AG04449 (cell line): Measurements from ENCODE around the gene TIGD6.
A peak's percentile ranks its signal among the peaks of the same experiment; 100 is the strongest.

ENCODE experiments used
- CTCF ChIA-PET: fragments of 350-600 bp; formaldehyde crosslinking; extraction: SDS; loops from one replicate; lab custom pipeline; 2021; ENCODE audit warnings: antibody characterized with exemption; lab: Yijun Ruan, JAX
- POLR2A ChIA-PET: fragments of 400-600, 350-600 bp; formaldehyde crosslinking; extraction: SDS; loops from one replicate; lab custom pipeline; 2020; ENCODE audit warnings: antibody characterized with exemption, inconsistent platforms; lab: Yijun Ruan, JAX
- DNase-seq: peaks from one replicate; pipeline ENCODE4 v3.0.0-alpha.2; 2010; ENCODE audit warnings: low read depth, low spot score
- H3K4me3 ChIP-seq: 2 replicates; pipeline ENCODE4 v1.5.1; 2011; ENCODE audit warnings: low read depth, mild to moderate bottlenecking, control low read depth, low read length
- TF ChIP-seq, protein P1 (sequence below): IDR thresholded peaks from one replicate; pipeline ENCODE4 v1.5.1; 2011; ENCODE audit warnings: mild to moderate bottlenecking, moderate library complexity, low read length, control low read depth, inconsistent platforms; ENCODE audit not compliant: insufficient read depth; ENCODE audit errors: missing control alignments

Gene TIGD6

DNA sequence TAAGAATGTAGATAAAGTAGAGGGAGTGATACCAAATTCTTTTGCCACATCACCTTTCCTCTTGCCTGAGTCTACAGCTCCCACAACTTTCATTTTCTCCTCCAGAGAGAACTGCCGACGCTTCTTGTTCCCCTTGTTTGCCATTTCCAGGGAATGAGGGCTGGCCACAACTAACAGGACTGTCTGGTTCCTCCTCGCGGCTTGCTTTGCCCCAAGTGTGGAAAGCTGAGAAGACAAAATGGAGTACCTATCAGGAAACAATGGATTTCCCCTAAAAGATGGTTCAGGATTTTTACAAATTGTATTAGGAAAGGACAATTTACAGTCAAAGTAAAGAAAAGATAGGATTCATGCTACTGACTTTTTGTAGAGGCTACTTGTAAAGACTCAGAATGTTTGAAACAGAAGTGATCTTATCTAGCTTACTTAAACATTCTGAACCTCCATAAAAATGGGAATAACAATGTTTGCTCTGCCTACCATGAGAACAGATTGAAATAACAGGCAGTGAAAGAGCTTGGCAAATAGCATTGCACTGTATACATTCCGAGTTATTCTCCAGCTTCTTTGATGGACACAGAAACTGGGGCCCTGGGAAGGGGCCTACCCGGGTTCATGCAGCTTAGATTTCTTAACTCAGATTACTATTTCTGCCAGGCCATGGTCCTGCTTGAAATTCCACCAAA lies 4.1 kb downstream of the TIGD6 start:
- POLR2A ChIA-PET = no interaction called here
- TF ChIP-seq, protein P1, sequence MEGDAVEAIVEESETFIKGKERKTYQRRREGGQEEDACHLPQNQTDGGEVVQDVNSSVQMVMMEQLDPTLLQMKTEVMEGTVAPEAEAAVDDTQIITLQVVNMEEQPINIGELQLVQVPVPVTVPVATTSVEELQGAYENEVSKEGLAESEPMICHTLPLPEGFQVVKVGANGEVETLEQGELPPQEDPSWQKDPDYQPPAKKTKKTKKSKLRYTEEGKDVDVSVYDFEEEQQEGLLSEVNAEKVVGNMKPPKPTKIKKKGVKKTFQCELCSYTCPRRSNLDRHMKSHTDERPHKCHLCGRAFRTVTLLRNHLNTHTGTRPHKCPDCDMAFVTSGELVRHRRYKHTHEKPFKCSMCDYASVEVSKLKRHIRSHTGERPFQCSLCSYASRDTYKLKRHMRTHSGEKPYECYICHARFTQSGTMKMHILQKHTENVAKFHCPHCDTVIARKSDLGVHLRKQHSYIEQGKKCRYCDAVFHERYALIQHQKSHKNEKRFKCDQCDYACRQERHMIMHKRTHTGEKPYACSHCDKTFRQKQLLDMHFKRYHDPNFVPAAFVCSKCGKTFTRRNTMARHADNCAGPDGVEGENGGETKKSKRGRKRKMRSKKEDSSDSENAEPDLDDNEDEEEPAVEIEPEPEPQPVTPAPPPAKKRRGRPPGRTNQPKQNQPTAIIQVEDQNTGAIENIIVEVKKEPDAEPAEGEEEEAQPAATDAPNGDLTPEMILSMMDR = no peak
- CTCF ChIA-PET = interaction anchor here (0.8 to 2.2 kb wide), 7 partner anchors 142 to 363 kb away, joined by 3 to 22 read pairs (median 6); no protein-coding TSS in a partner anchor
- DNase-seq = no peak
- no peak overlapping the region for H3K4me3 ChIP-seq

DNA sequence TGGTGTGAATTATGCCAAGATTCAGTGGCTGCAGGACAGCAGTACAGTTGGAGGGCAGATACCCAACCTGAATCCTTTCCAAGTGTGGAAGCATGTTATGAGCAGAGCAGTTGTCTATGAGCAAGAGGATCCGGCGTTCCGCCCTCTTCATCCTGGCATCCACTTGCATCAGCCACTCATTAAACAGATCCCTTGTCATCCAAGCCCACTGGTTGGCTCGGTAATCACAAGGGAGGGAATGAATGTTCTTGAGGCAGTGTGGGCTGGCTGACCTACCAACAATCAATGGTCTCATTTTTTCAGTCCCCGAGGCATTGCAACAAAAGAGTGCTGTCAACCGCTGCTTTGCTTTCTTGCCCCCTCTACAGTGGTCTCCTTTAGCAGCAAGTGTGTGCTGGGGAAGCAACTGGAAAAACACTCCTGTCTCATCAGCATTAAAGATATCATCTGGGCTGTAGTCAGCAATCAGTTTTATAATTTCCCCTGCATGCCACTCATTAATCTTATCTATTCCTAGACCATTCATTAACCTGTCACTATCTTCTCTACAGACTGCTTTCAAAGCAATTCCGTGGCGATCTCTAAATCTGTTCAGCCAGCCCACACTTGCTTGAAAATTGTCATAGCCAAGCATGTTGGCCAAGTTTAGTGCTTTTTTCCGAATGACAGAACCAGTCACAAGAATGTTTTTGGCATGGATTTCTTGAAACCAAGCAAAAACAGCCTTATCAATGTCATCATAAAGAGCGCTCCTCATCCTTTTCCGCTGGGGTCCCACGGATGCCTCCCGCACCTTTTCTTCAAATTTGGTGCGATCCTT lies 4.9 kb downstream of the TIGD6 start:
- TF ChIP-seq, protein P1 = no peak
- ChIA-PET POLR2A (no interaction called here), CTCF (interaction anchor here (1.0 to 2.2 kb wide), 4 partner anchors 143 to 357 kb away, joined by 3 to 22 read pairs (median 6); no protein-coding TSS in a partner anchor)
- no peak overlapping the region for H3K4me3 ChIP-seq
- DNase-seq = no peak

DNA sequence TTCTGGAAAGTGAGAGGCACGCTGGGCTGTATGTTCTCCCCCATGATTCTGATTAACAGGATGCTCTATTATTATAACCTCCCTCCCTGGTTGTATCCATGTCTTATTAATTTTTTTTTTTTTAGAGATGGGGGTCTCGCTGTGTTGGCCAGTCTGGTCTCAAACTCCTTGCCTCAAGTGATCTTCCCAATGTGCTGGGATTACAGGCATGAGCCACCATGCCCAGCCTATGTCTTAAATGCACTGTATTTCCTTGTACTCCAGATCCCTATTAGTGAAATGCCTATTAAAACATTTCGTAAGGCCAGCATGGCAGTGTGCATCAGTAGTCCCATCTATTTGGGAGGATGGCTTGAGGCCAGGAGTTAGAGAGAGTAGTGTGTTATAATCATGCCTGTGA lies 7.0 kb downstream of the TIGD6 start:
- ChIA-PET POLR2A (no interaction called here), CTCF (interaction anchor here (0.7 to 5.3 kb wide), 11 partner anchors 11 to 224 kb away, joined by 3 to 610 read pairs (median 25); partner anchors contain the start of gene SLC26A2)
- H3K4me3 ChIP-seq = no peak overlapping the region
- no peak for DNase-seq
- TF ChIP-seq, protein P1 = no peak

DNA sequence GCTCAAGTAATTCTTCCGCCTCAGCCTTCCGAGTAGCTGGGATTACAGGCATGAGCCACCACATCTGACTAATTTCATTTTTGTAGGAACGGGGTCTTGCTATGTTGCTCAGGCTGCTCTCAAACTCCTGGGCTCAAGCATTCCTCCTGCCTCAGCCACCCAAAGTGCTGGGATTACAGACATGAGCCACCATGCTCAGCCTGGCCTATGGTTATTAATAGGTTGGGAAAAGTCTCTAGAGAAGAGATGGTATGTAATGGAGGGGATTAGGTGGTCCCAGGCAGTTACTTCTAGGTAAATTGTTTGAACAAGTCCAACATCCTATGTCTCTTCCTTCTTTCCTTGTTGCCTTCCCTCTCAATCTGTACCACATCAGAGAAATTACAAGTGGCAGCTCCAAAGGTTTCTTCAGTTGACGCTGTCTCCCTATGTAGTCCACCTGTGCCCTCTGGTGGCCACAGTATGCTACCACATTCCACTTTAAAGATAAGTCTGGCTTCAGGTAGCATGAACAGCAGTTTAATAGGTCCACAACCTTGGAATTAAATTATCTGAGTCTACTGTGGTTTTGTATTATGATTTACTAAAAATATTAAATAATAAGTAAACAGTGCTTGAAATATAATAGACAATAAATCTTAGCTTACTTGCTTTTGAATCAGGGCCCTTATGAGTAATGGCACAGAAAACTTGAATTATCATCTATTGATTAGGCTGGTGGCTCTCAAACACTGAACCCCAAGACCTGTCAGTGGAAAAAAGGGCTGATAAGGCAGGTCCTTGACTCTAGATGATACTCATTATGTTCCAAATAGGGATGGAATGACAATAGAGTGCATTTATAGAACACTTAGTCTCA lies 9.7 kb downstream of the TIGD6 start:
- TF ChIP-seq, protein P1 = peak; percentile 83
- POLR2A ChIA-PET = no interaction called here
- H3K4me3 ChIP-seq = no peak overlapping the region
- CTCF ChIA-PET = interaction anchor here (0.6 to 5.3 kb wide), 51 partner anchors 8 to 638 kb away, joined by 3 to 610 read pairs (median 5); partner anchors contain the start of genes HMGXB3, SLC26A2 and TIGD6
- no peak for DNase-seq

DNA sequence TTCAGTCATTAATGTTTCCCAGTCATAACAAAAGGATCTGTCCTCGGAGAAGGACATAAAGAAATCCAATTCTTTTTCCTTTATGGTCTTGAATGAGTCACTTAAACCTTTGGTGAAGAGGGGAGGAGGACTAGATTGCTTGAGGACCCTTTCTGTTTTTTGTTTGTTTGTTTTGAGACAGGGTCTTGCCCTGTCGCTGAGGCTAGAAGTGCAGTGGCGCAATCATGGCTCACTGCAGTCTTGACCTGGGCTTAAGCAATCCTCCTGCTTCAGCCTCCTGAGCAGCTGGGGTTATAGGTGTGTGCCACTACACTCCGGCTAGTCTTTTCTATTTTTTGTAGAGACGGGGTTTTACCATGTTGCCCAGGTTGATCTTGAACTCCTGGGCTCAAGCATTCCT lies 12.3 kb downstream of the TIGD6 start:
- ChIA-PET POLR2A (no interaction called here), CTCF (interaction anchor here (2.2 to 4.7 kb wide), 4 partner anchors 28 to 154 kb away, joined by 5 to 74 read pairs (median 20); partner anchors contain the start of gene SLC26A2)
- no peak for DNase-seq
- TF ChIP-seq, protein P1 = no peak
- H3K4me3 ChIP-seq = no peak overlapping the region
